Keratinocyte (primary cell): ENCODE results near the gene CIB4. TPM values are rescaled to one million over a fixed set of nuclear protein-coding genes. Genes with fewer than 3 reads are reported as not detected.

Experiments
- DNase-seq: peaks from one replicate; pipeline ENCODE4 v3.0.0-alpha.2; 2011; ENCODE audit warnings: low read depth, missing footprints, low spot score
- FAIRE-seq: peaks from 2 replicates; lab custom pipeline; 2011; peaks lifted over from hg19 to GRCh38; lab: Jason Lieb, UNC
- H2AFZ ChIP-seq: 2 replicates; pipeline ENCODE4 v1.6.0; 2012; ENCODE audit warnings: low read length, control low read depth, inconsistent platforms; ENCODE audit not compliant: control insufficient read depth
- H3K27ac ChIP-seq: 2 replicates; pipeline ENCODE4 v1.5.1; 2011; ENCODE audit warnings: low read length; ENCODE audit not compliant: control insufficient read depth, insufficient read depth
- H3K27me3 ChIP-seq: 3 replicates; pipeline ENCODE4 v1.6.0; 2011; ENCODE audit warnings: low read length; ENCODE audit not compliant: control insufficient read depth, insufficient read depth; ENCODE audit errors: extremely low read depth
- H3K36me3 ChIP-seq, 2 experiments: 2 replicates in 1 of 2; 3 replicates in 1 of 2; pipeline ENCODE4 v1.5.1; 2011; ENCODE audit warnings: low read length in 2 of 2, mild to moderate bottlenecking in 1 of 2; ENCODE audit not compliant: control insufficient read depth in 2 of 2, insufficient read depth in 2 of 2; ENCODE audit errors: extremely low read depth in 1 of 2
- H3K4me1 ChIP-seq: 3 replicates; pipeline ENCODE4 v1.5.1; 2011; ENCODE audit warnings: low read length; ENCODE audit not compliant: control insufficient read depth, insufficient read depth; ENCODE audit errors: extremely low read depth
- H3K4me2 ChIP-seq: 3 replicates; pipeline ENCODE4 v1.6.0; 2011; ENCODE audit warnings: low read depth, low read length; ENCODE audit not compliant: control insufficient read depth, insufficient read depth; ENCODE audit errors: extremely low read depth
- H3K4me3 ChIP-seq, 3 experiments: fragments of 200-600 bp in 1 of 3; sonication (generic) in 1 of 3; 2 replicates in 2 of 3; 3 replicates in 1 of 3; pipeline ENCODE4 v1.5.1; 2011 to 2016; ENCODE audit warnings: low read length in 3 of 3, mild to moderate bottlenecking in 3 of 3, control low read depth in 2 of 3, inconsistent platforms in 1 of 3, low read depth in 1 of 3, mixed read lengths in 1 of 3, mixed run types in 1 of 3, moderate library complexity in 1 of 3; ENCODE audit not compliant: control insufficient read depth in 2 of 3, insufficient read depth in 2 of 3; ENCODE audit errors: extremely low read depth in 1 of 3
- H3K79me2 ChIP-seq: 2 replicates; pipeline ENCODE4 v1.6.0; 2012; ENCODE audit warnings: low read length; ENCODE audit not compliant: control insufficient read depth, insufficient read depth
- H3K9ac ChIP-seq: 3 replicates; pipeline ENCODE4 v1.6.0; 2011; ENCODE audit warnings: low read length; ENCODE audit not compliant: control insufficient read depth, insufficient read depth; ENCODE audit errors: extremely low read depth
- H3K9me1 ChIP-seq: 3 replicates; pipeline ENCODE4 v1.6.0; 2011; ENCODE audit warnings: low read length; ENCODE audit not compliant: control insufficient read depth, insufficient read depth; ENCODE audit errors: extremely low read depth
- H3K9me3 ChIP-seq: 2 replicates; pipeline ENCODE4 v1.5.1; 2012; ENCODE audit warnings: low read depth, low read length; ENCODE audit not compliant: control insufficient read depth
- H4K20me1 ChIP-seq: 3 replicates; pipeline ENCODE4 v1.6.0; 2011; ENCODE audit warnings: low read length; ENCODE audit not compliant: control insufficient read depth, insufficient read depth; ENCODE audit errors: extremely low read depth
- EZH2 ChIP-seq: IDR thresholded peaks from one replicate; pipeline ENCODE4 v1.6.1; 2012; ENCODE audit warnings: inconsistent platforms, mild to moderate bottlenecking, low read length, moderate library complexity
- dilution Hi-C: fragments of 300-500 bp; cut with MboI; formaldehyde crosslinking; loops from one replicate; pipeline ENCODE4 v1.7.0; 2020; ENCODE audit warnings: low sequenced_read_pairs; ENCODE audit not compliant: extremely low pct_ligation_motif_present
- polyA plus RNA-seq, 5 experiments: library from polyadenylated mRNA; depleted of rRNA in 3 of 5; stranded (reverse) in 3 of 5; stranded (forward) in 1 of 5; unstranded in 1 of 5; fragments of >200 nt; gene quantifications; 1 replicate in 1 of 5; 2 replicates in 3 of 5; 3 replicates in 1 of 5; pipeline versions ENCODE4 v1.2.1 to v1.2.3, GENCODE V29; 2011 to 2012; ENCODE audit warnings: missing spikeins in 2 of 5, low read depth in 1 of 5, low replicate concordance in 1 of 5
- TF ChIP-seq, protein P1 (sequence below), 3 experiments: IDR thresholded peaks in 1 of 3; conservative IDR thresholded peaks in 1 of 3; optimal IDR thresholded peaks in 1 of 3; 2 replicates in 2 of 3; 3 replicates in 1 of 3; pipeline versions ENCODE3 to v1.5.1; 2011; ENCODE audit warnings: low read length in 3 of 3, mild to moderate bottlenecking in 3 of 3, moderate library complexity in 2 of 3, control low read depth in 1 of 3, inconsistent platforms in 1 of 3; ENCODE audit not compliant: insufficient read depth in 2 of 3; ENCODE audit errors: extremely low read depth in 1 of 3

Gene CIB4
- polyA plus RNA-seq, 1 donor (not counting 4 experiments of a cell fraction or from before 2014, with no cell fraction given) = not detected

DNA sequence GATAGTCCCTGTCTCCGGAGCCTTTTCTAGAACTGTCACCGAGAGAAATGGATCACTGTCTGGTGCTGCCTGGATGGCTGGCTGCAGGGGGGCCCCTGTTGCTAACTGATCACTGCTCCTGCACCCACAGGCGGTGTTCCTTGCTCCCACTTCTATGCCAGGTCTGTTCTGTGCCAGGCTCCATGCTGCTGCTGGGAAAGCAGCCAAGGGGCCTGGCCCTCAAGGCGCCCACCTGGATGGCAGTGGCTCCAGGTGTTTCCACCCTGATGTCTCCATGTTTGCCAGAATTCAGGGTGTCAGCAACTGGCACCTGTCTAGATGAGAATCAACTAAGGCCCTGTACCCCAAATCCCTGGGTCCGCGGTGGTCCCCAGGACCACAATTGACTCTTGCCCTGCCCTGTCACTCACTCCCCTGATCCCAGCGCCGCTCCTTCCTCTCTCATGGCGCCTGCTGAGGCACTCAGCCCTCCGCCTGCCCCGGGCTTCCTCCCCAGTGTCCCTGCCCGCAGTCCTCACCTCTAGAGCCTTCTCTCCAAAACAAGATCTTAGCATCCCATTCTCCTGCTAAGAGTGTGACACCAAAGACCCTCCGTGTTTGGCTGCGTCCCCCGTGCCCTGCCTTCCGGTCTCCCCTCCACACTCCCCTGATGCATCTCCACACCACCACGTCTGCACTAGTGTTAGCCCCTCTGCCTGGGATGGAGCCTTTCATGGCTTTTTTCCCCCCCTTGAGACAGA is 90.7 kb downstream of the CIB4 start:
- Histone ChIP-seq H3K27ac (no peak overlapping the region), H4K20me1 (no peaks in the 10 kb centered on the region), H3K4me3 (no peak overlapping the region), H3K27me3 (peaks cover 13% of the 10 kb centered on the region), H3K36me3 (no peaks in the 10 kb centered on the region), H3K4me1 (no peaks in the 10 kb centered on the region), H3K4me2 (no peak overlapping the region), H3K9me1 (no peaks in the 10 kb centered on the region), H3K79me2 (no peaks in the 10 kb centered on the region), H3K9me3 (no peaks in the 10 kb centered on the region), H3K9ac (no peak overlapping the region), H2AFZ (no peak overlapping the region)
- FAIRE-seq = no peak
- DNase-seq = no peak
- TF ChIP-seq, protein P1, sequence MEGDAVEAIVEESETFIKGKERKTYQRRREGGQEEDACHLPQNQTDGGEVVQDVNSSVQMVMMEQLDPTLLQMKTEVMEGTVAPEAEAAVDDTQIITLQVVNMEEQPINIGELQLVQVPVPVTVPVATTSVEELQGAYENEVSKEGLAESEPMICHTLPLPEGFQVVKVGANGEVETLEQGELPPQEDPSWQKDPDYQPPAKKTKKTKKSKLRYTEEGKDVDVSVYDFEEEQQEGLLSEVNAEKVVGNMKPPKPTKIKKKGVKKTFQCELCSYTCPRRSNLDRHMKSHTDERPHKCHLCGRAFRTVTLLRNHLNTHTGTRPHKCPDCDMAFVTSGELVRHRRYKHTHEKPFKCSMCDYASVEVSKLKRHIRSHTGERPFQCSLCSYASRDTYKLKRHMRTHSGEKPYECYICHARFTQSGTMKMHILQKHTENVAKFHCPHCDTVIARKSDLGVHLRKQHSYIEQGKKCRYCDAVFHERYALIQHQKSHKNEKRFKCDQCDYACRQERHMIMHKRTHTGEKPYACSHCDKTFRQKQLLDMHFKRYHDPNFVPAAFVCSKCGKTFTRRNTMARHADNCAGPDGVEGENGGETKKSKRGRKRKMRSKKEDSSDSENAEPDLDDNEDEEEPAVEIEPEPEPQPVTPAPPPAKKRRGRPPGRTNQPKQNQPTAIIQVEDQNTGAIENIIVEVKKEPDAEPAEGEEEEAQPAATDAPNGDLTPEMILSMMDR (optimal IDR thresholded peaks at IDR 0.05 in 1 of 3, IDR thresholded peaks at IDR 0.05 in 1 of 3, conservative IDR thresholded peaks at IDR 0.05 in 1 of 3; ENCODE audit: extremely low read depth in 1 of 3, insufficient read depth in 2 of 3, low read length in 3 of 3) = no peak
- TF ChIP-seq EZH2 = no peak
- dilution Hi-C loops = no loop called here

DNA sequence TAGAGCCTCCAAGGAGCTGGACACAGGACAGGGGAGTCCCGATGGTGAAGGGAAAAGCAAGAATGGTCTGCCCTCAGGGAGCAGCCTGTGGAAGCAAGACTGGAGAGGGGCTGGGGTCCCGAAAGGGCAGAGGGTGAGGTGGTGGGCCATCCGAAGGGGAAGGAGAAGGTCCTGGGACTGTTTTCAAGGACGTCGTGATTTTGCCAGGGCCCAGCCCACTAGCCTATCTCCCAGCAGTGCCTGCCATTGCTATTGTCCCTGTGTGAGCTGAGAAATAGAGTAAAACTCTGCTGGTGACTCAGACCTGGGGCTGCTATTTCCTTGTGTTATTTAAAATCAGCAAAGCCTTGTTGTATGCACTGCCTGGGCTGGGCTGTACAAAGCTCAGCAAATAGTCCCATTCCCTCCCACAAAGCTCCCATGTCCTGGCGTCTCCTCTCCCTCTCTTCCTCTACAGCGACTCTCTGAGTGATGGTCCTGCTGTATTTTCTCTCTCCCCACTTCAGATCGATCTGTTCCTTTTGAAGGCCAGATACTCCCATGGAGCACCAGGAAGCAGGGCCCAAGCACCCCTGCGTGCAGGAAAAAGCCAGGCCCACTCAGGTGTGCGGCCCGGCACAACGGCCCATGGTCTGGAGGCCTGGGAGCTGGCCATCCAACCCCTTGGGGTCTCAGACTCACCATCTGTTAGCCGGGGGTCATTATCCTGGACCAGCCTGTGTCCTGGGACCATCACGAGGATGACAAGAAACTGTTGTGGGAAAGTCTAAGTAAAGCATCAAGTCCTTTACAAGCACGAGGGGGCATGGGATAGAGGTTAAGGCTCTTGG is 98.3 kb downstream of the CIB4 start:
- dilution Hi-C loops = no loop called here
- Histone ChIP-seq H3K9me3 (no peaks in the 10 kb centered on the region), H3K9me1 (no peaks in the 10 kb centered on the region), H4K20me1 (no peaks in the 10 kb centered on the region), H3K36me3 (no peaks in the 10 kb centered on the region), H3K4me2 (no peak overlapping the region), H3K27ac (no peak overlapping the region), H3K27me3 (peaks cover 20% of the 10 kb centered on the region), H3K4me1 (no peaks in the 10 kb centered on the region), H2AFZ (no peak overlapping the region), H3K9ac (no peak overlapping the region), H3K4me3 (no peak overlapping the region), H3K79me2 (no peaks in the 10 kb centered on the region)
- FAIRE-seq = no peak
- no peak for DNase-seq
- TF ChIP-seq EZH2 = no peak
- TF ChIP-seq, protein P1 (optimal IDR thresholded peaks at IDR 0.05 in 1 of 3, IDR thresholded peaks at IDR 0.05 in 1 of 3, conservative IDR thresholded peaks at IDR 0.05 in 1 of 3; ENCODE audit: extremely low read depth in 1 of 3, insufficient read depth in 2 of 3, low read length in 3 of 3) = no peak
